GM19395 (cell line): ENCODE data around the gene ATP6V0A4.
"Not testable (repeated sequence)": the region's sequence is repeated elsewhere in the genome, so short reads cannot be mapped to it uniquely, and the experiment has no call there.

ENCODE experiments used
- ATAC-seq: cut with Tn5 transposase; IDR thresholded peaks from one replicate; pipeline ENCODE4 v1.9.1; 2021; ENCODE audit warnings: mild to moderate bottlenecking, moderate library complexity; ENCODE audit not compliant: unreplicated experiment

The ATP6V0A4 gene

DNA sequence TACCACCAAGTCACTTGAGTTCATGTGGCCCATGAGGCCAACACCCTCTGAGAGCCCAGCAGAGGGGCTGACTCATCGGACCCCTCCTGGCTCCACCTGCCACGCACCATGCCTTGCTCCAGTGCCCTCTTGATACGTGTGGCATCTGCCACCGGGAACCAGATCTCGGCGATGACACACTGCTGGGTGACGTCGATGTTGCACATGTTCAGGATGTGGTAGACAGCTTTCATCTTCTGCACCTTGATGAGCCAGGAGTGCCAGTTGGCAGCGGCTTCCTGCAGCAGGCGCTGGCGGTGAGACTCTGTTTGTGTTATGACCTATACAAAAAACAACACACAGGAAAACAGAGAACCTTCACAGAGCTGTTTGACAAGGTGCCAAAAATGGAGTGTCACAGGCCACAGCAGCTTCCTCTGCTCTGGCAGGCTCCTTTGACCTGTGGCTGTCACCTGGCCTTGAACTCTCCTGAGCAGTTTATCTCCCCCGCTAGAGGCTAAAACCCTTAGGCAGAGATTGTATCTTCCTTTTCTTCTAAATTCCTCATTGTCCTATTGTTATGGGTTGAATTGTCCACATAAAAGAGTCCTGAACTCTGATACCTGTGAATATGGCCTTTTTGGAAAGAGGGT, 45.4 kb downstream of the ATP6V0A4 start:
- peak; percentile 78 for ATAC-seq

DNA sequence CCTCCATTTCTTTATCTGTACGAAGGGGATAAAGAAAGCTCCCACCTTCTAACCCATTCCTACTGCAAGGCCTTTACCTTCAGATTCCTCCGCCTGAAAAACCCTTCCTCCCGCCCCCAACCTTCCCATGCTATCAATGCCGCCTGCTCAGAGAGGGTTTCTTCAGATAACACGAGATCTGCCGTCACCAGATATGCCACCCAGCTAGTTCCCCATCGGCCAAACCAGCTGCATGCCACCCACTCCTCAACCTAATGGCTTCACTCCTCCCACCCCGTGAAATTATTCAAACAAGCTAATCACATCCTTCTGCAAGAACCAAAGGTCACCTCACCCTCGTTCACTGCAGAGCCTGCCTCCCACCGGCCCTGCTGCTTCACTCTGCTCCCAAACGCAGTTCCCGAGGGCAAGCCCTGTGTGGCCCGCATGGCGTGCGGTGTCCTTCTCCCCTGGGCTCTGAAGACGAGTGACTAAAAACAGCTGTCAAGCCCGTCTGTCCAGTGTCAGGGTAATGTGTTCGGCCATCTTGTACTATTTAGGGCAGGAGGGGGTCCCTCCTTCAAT, 47.0 kb downstream of the ATP6V0A4 start:
- no peak for ATAC-seq

DNA sequence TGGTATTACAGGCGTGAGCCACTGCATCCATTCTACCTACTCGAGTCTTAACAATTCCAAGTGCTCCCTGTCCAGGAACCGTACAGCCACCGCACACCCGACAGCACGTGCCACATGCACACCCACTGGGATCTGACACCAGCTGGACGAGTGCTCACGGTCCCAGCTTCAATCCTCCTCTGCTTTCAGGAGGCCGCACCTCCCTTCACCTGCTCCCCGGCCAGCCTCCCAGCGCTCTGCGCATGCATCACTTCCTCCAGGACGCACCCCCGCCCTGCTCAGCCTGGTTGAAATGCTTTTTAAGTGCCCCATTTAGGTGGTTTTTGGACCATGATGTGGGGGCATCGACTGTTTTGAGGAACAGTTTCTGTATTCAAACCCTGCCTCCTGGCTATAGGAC, 47.5 kb downstream of the ATP6V0A4 start:
- ATAC-seq, result no peak

DNA sequence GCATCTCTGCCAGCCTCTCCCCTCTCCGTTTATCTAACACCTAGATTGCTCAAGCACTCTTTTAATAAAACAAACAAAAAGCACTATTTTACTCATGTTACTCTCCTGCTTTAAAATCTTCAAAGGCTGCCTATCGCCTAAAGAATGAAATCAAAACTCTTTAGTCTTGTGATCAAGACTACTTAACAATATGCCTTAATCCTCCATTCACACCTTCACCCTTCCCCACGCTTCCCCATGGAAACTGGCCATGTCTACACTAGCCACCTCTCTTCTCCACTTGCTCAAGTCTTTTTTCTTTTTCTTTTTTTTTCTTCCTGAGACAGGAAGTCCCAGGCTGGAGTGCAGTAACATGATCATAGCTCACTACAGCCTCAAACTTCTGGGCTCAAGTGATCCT, 48.0 kb downstream of the ATP6V0A4 start:
- ATAC-seq, result no peak

DNA sequence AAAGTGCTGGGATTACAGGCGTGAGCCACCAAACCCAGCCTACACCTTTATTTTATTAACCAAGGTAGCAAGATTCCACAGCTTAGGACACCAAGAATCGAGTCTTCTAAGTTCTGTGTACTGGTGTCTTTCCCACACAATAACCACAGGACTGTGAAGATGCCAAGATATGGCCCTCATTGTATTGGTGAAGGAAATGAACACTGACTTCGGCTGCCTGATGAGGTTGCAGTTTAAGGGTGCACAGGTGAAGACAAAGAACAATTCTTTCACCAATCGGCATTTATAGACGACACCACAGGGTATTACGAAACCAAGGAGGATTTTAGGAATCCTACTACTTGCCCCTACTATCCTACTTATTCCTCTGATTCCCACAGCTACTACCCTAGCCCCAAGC, 49.3 kb downstream of the ATP6V0A4 start:
- no peak for ATAC-seq

DNA sequence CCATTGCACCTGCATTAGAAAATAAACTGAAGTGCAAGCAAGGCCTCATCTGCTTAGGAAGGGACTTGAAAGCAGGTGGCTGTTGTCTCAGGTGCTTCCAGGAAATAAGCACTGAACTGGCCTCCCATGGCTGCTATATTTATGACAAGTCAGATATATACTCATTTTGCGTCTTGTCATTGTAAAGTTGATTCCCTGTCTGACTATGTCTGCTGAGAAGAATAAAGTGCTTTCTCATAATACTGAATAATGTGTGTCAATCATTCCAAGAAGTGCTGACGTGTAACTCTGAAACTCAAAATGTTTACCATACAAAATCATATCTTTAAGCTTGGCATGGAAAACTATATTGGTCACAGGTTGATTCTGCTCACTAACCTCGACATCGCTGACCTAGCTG, 51.9 kb downstream of the ATP6V0A4 start:
- no peak for ATAC-seq

DNA sequence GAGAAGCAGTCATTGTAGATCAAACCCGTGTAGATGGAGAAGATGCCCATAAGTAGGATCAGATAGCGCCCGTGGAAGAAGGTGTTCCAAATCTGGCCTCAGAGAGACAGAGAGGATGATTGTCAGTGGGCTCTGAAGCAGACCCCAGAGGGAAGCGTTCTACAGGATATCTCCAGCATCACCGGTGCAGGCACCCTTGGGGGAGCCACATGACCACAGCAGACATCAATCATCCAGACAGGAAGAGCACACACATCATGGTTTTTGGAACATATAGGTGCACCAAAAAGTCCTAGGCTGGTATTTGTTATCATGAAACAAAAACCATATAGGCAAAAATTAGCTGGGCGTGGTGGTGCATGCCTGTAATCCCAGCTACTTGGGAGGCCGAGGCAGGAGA, 52.8 kb downstream of the ATP6V0A4 start:
- ATAC-seq, result no peak

DNA sequence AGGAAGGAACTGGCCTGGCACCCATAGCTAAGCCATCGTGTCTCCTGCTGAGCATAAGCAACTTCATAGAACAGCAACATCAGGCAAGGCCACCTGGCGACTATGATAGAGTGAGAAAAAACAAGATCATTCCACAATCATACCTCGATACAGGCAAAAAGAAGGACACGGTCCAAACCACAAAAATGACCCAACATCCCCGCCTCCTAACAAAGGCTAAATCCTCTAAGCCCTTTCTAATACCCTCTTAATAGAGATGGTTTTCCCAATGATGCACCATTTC, 56.6 kb downstream of the ATP6V0A4 start:
- no peak for ATAC-seq

DNA sequence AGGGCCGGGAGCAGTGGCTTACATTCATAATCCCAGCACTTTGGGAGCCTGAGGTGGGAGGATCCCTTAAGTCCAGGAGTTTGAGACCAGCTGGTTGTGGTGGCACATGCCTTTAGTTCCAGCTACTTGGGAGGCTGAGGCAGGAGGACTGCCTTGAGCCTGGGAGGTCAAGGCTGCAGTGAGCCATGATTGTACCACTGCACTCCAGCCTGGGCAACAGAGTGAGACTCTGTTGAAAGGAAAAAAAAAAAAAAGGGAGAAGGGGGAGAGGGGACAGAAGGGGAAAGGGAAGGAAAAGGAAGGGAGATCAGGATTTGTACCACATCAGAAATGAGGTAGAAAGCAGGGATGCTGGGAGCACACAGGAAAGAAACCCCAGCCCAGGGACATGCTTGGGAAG, 58.1 kb downstream of the ATP6V0A4 start:
- no peak for ATAC-seq

DNA sequence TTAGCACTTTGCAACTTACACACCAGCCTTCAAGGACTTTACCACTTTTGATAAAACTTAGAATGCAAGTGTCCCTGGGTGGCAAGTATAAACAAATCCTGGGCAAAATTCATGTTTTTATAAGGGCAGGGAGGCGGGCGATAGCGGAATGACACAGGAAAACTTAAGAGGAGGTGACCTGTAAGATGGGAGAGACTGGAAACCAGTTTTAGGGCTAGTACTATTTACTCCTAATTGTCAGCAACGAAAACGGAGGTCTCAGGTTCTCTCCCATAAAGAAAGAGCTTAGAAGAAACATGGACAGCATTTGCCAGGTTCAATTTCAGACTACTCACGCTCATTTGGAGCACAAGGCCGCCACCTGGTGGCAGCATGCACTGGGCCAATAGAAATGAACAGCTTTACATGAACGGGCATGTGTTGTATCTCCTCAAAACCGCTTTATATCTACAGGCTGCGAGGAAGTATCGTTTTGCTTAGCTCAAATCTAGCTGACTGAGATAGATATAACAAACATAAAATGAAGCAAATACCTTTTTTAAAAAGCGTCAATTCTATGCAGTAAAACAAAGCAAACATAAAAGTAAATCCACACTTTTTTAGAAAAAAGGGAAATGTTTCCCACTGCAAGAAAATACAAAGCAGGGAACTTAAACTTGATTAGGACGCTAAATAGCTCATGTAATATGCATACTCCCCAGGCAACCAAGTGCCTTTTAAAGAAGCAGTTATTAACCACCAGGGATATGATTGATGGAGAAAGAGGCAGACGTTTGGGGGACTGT, 59.3 kb downstream of the ATP6V0A4 start:
- peak; percentile 90 for ATAC-seq

DNA sequence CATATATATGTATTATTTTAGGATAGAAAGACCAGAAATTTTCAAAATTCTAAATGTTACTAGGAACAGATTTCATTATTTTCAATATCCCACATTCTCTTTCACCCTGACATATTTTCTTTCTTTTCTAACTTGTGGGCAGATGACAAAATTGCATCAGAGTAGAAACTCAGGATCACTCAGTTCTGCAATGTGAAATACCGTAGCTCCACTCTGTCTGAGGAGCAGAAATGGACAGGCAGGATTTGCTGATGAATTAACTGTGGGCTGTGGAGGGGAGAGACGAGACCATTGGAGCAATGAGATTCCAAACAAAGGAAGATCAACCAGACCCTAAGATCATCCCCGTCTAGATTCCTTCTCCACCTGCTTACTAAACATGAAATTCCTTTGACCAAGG, 59.9 kb downstream of the ATP6V0A4 start:
- no peak for ATAC-seq

DNA sequence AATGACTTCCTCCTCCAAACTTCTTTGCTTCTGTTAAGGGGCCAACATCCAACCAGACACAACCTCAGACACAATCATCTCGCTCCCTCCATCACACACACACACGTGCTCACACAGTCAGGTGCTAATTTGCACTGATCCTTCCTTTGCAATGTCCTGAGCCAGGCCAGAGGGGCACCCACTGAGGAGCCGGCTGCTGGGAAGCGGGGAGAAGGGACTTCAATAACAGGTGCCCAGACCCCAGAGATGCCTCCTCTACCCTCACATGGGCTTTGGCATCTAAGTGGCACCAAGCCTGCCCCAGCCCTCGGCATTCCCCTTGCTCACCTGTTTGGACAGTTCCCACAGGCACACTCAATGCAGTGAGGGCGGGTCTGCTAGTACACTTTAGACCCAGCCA, 62.6 kb downstream of the ATP6V0A4 start:
- ATAC-seq, result no peak

DNA sequence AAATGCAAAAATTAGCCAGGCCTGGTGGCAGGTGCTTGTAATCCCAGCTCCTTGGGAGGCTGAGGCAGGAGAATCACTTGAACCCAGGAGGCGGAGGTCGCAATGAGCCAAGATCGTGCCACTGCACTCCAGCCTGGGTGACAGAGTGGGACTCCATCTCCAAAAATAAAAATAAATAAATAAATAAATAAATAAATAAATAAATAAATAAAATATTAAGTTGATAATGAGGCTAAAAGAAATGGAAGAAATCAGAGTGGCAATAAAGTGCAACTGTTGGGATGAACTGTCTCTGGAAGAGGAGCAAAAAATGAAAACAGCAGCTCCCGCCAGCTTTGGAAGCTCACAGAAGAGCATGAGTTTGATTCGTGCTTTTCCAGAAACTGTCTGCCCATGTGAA, 66.3 kb downstream of the ATP6V0A4 start:
- ATAC-seq, result not testable (repeated sequence)

DNA sequence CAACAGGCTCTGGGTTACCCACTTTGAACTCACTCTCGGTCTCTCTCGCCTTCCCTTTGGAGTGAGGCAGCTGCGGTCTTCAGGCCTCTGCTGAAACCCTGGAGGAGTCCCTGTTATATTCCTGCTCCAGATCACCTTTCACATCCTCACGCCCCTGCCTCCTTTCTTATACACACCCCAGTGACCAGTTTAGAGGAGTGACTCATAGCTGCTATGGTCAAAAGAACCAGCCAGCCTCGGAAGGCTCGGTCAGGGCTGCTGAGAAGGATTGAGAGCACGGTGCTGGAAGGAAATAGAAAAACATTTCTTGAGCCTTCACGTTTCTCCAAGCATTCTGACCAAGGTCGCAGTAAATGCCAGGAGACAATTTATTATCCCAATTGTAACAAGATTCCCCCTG, 68.6 kb downstream of the ATP6V0A4 start:
- ATAC-seq, result no peak

DNA sequence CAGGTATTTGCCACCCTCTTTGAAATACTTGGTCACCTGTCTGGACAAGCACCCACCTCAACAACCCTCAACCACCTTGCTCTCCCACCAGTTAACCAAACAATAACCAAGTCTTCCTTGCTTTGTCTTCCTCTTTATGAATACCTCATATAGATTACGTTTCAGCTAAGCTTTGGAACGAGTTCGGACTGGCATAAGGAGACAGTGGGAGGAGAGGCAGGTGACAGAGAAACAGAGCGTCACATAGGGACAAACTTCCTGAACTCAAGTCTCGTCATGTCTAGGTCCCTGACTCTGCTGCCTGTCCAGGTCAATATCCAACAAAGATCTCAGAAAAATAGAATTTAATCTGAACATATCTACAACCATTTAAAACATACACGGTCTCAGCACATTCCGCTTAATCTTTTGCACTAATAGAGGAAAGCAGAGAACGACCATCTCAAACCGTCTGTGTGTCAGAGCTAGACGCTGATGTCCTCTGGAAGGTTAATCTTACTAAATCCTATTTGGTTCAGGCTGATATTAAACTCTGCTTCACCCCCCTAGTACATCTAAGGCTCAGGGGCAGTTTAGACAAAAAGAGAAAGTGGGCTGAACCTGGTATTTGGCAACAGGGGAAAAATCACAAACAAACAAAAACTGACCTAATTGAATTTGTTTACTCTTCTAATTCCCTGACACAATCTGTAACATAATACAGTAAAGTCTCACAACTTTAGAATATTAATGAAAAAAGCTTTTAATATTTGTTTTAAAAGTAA, 70.5 kb downstream of the ATP6V0A4 start:
- ATAC-seq, result no peak

DNA sequence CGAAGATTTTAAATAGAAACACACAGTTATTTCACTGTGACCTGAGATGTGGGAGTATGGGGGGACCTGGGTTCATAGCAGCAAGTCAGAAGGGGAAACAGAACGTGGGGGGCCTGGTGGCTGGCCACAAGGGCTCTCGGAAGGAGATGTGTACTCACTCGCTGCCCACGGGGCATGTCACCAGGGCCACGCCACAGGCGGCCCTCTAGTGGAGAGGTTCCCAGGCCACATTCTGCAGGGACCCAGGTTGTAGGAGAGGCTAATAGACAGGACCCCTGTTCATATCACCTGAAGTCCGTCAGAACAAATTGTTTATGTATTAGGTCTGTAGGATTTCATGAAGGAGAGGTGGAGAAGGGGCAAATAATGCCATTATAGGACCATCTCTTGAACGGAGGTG, 71.7 kb downstream of the ATP6V0A4 start:
- no peak for ATAC-seq

DNA sequence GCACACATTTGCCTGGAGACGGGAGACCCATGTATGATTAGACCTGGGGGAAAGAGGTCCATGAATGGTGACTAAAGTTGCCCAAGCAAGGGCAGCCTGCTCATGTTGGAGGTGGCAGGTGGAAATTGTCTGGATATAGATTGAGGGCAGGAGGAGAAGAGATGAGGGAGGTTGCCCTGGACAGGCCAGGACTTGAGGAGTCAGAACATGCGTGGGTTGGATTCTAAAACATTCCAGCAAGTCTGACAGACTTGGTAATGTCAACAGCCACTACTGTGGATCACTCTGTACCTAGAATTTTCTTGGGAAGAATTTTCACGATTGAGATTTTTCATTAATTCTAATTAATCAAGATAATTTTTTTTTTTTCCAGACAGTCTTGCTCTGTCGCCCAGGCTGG, 77.7 kb downstream of the ATP6V0A4 start:
- no peak for ATAC-seq

DNA sequence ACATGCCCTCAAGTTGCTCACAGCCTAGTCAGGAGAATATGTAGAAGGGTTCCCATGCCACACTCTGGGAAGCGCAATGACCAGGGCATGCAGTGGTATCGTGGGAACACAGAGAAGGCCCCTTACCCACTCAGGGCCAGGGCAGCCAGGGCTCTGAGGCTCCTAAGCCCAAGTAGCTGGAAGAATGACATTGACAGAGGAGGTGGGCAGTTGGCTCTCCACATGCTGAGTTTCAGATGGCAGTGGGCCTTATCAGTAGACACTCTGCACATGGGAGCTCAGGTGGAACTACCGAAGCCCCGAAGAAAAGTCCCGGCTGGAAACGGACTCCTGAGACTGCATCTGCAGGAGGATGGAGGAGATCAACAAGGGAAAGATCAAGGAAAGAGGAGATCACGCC, 81.1 kb downstream of the ATP6V0A4 start:
- ATAC-seq, result no peak

DNA sequence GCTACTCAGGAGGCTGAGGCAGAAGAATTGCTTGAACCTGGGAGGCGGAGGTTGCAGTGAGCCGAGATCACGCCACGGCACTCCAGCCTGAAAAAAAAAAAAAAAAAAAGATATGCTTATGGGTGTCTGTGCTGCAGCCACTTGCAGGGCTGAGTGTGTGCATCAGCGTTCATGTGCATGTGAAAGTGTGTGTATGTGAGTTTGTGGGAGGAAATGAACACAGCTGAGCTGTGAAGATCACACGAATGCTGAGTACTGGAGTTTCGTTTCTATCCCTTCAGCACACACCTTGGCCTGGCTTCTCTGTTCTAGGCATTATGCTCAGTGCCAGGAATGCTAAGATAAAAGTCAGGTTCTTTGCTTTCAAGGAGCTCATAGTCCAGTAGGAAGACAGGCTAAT, 84.8 kb downstream of the ATP6V0A4 start:
- ATAC-seq, result no peak

DNA sequence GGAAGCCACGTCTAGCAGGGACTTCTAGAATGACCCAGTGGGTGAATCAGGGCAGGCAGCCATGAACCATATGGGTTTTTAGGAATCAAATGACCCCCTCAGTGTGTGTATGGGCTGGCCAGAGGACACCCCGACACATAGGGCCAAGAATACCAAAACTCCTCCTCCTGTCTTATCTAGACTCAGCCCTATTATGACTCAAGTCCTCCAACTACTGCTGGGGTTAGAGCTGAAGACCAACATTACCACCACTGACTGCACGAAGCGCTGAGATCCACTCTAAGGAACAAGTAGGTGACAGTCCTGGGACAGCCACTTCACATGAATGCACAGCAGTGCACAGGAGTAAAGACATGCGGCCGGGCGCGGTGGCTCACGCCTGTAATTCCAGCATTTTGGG, 85.3 kb downstream of the ATP6V0A4 start:
- ATAC-seq, result no peak

DNA sequence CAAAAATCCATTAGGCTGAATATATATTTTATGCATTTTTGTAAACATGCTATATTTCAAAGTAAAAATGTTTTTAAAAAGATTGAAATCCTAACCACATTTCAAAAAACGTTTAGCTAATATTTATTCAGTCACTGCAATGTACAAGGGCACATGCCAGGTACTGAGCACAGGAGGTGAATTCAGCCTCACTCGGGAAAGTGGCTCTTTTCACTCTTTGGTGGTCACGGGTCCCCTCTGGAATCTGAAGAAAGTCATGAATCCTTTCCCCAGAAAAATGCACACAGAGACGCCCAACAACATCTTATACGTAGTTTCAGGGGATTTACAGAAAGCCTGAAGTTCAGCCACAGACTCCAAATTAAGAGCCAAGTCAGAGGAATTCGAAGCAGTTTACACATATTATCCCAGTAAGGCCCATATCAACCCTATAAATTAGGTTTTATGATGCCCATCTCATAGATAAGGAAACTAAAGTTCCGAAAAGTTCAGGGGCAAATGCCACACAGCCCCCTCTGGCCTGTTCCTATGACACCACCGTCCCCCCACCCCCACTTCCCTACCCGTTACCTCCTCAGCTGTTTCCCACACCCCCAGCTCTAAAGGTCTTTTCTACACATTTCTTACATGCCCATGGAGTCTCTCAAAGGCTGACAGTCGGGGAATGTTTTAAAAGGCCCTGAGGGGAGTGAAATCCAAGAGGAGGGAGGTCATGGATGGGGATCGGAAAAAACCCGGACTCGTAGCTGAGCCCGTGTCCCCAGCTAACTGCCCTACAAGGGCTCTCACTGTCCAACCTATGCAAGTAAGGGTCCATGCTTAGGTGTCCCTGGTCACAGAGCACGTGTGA, 87.2 kb downstream of the ATP6V0A4 start:
- no peak for ATAC-seq
